GM21515 (cell line): Measurements from ENCODE around the gene UTP18.
A peak's percentile ranks its signal among the peaks of the same experiment; 100 is the strongest.
"Not testable (repeated sequence)": the region's sequence is repeated elsewhere in the genome, so short reads cannot be mapped to it uniquely, and the experiment has no call there.

Source experiments
- ATAC-seq: cut with Tn5 transposase; IDR thresholded peaks from one replicate; pipeline ENCODE4 v1.9.1; 2021; ENCODE audit not compliant: unreplicated experiment

Gene UTP18

GRCh38 chr17:51258756-51259563 lies 1.4 kb upstream of the UTP18 start:
- no peak for ATAC-seq

DNA sequence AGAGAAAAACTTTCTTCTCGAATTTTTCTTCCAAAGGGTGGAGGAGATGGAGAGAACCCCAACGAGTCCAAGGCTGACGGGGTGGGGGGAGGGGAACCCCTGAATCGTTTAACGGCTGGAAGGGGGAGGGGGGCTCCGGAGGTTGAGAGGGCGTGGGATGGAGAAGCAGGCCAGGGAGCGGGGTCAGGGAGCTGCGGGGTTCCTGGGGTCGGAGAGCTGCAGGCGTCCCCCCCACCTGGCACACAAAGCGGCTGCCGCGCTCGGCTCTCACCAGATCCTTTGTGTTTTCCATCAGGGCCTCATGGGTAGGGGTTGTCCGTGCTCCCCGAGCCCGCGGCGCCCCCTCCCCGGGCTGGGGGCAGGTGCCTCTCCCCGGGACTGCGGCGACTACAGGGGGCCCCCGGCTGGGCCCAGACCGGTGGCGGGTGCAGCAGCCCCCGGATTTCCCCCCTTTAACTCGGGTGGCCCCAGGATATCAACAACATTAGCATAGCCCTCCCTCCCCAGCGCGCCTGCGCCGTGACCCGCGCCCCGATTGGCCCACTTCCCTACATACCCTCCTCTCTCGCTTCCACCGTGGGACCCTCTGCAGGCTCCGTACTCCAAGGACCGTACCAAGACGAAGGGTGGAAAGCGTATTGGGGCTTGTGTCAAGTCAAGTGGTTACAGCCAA lies 646 bp upstream of the UTP18 start, which contains the start of gene MBTD1:
MBTD1 (minus strand) TSS at position 486 of the 673 bp plus-strand sequence. CDS start 34,888 bp downstream, outside the sequence.
- peak; percentile 72 for ATAC-seq

DNA sequence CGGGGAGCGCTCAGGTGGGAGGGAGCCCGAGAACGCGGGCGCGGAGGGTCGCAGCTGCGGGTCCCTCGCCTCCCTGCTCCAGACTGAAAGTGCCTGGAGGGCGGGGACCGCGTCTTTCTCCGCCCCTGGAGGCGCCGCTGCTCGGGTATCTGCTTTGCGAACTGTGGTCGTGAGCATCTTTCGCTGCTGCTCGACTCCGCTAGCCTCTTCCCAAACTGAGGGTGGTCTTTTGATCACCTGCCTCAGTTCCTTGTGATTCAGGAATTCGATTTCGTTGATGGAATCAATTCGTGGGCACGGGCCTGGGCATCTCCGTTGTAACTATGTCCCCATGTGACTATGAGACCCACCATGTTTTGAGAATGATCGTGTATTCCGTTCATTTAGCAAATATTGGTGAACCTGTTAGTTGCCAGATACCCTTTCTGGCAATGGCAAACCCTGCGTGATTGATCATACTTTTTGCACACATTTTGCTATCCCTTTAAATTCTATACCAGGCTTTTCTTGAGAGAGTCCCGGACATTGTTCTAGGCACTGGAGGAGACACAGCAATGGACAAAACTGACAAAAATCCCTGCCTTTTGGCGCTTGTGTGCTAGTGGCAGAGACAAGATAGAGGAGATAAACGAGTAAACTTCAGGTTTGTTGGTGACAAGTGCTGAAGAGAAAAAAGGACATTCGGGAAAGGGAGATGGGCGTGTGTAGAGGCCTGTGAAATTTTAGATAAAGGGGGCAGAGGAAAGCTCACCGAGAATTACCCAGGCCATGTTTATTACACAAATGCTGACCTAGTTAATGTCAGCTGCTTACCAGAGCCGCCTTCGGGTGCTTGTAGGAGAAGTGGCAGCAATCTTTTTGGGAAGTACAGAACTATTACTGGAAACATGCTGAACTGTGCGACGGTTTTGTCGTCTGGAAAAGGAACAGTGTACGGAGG lies 948 bp downstream of the UTP18 start:
- ATAC-seq: no peak

DNA sequence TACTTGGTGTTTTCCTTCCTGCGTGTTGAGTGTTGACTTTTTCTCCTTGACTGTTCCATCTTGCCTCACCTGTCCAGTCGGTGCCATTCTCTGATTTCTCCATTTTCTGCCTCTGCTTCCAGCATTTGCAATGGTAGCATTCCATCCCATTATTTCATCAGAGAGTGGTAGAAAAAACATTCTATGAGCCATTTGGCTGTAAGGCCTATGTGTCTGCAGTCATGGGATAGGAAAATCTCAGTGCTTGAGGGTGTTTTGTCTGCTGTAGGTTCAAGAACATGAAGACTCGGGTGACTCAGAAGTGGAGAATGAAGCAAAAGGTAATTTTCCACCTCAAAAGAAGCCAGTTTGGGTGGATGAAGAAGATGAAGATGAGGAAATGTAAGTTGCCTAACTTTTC lies 2.7 kb downstream of the UTP18 start:
- ATAC-seq: no peak

DNA sequence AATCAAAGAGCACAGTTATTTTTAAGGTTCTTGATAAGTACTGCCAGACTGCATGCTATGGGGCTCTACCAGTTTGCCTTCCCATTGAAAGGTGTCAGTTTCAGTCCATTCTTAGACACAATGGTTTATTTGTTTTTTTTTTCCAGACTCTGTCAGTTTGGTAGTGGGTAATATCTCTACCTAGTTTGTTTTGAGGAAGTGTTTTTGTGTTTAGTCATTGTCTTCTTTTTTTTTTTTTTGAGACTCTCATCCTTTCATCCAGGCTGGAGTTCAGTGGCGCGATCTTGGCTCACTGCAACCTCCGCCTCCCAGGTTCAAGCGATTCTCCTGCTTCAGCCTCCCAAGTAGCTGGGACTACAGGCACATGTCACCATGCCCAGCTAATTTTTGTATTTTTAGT lies 4.1 kb downstream of the UTP18 start:
- ATAC-seq: not testable (repeated sequence)

DNA sequence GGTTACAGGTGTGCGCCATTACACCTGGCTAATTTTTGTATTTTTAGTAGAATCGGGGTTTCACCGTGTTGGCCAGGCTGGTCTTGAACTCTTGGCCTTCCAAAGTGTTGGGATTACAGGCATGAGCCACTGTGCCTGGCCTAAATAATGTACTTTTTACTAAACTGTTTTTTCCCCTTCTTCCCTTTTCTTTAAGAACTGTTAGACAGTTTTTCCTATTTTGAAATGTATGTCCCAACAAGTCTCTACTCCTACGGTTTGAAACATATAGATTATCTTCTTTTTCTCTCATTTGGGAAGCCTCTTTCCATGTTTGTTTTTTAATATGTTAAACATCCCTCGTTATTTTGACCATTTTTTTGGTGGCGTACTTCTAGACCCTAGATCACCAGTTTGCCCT lies 9.6 kb downstream of the UTP18 start:
- ATAC-seq: no peak

DNA sequence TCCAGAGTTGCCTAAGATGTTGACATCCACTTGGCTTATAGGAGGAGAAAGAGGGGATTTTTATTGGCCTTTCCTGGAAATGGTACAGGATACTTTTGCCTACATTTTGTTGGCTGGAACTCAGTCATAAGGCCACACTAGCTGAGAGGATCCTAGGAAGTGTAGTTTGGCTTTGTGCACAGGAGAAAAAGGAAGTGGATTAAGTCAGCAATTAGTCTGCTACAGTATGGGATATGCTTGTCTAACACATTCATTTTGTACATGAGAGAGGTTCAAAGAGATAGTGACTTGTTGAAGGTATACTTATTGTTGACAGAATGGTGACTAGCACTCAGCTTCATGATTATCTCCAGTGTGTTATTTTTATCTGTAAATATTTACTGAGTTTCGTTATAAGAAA lies 10.3 kb downstream of the UTP18 start:
- no peak for ATAC-seq

DNA sequence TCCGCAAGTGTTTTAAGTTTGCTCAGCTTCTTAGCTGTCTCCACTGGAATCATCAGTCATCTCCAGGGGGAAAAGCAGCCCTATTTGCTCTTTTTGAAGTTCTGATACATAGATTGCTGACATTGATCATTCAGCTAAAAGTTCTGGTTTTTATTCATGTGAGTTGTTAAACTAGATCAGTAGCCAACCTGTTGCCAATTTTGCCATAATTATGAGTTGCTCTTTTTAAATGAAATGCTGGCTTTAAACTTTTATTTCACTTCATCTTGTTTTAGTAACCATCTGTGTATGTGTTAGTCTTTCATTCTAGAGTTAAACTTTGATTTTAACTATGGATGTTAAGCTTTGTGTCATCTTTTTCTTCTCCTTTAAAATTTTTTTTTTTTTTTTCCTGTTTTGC lies 12.5 kb downstream of the UTP18 start:
- no peak for ATAC-seq

- ATAC-seq: no peak
Measured at GRCh38 chr17:51275381-51275780, 15.0 kb downstream of the UTP18 start.

DNA sequence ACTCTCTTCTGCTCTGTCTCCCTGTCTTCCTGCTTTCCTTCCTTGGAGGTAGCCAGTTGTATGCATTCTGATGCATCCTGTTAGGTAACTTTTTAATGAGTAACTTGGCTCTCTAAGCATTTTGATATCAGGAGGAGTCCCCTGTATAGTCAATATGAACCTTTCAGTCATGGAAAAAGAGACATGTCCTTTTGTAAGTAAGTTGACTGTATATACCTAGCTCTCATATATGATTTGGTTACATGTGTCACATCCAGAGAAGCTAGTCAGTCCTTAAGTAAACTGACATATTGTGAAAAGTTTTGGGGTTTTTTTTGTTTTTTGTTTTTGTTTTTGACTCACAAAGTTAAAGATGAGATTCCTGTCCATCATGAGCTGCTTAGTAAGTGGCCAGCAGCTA lies 18.8 kb downstream of the UTP18 start:
- no peak for ATAC-seq

- no peak for ATAC-seq
Measured at GRCh38 chr17:51287412-51287811, 27.1 kb downstream of the UTP18 start.

GRCh38 chr17:51289696-51290111 lies 29.4 kb downstream of the UTP18 start:
- no peak for ATAC-seq

DNA sequence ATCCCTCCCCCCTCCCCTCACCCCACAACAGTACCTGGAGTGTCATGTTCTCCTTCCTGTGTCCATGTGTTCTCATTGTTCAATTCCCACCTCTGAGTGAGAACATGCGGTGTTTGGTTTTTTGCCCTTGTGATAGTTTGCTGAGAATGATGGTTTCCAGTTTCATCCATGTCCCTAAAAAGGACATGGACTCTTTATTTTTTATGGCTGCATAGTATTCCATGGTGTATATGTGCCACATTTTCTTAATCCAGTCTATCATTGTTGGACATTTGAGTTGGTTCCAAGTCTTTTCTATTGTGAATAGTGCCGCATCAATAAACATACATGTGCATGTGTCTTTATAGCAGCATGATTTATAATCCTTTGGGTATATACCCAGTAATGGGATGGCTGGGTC lies 34.0 kb downstream of the UTP18 start:
- not testable (repeated sequence) for ATAC-seq

GRCh38 chr17:51298508-51299371 lies 38.4 kb downstream of the UTP18 start:
- ATAC-seq: no peak

- ATAC-seq: no peak
Measured at GRCh38 chr17:51299859-51300258, 39.5 kb downstream of the UTP18 start.

DNA sequence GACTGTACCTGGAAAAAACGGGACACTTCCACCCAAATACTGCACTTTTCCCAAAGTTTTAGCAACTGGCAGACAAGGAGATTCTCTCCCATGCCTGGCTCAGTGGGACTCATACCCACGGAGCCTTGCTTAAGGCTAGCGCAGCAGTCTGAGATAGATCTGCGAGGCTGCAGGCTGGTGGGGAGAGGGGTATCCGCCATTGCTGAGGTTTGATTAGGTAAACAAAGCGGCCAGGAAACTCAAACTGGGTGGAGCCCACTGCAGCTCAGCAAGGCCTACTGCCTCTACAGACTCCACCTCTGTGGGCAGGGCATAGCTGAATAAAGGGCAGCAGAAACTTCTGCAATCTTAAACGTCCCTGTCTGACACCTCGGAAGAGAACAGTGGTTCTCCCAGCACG lies 44.8 kb downstream of the UTP18 start:
- no peak for ATAC-seq

GRCh38 chr17:51312003-51312402 lies 51.7 kb downstream of the UTP18 start:
- not testable (repeated sequence) for ATAC-seq

GRCh38 chr17:51319186-51319585 lies 58.8 kb downstream of the UTP18 start:
- ATAC-seq: no peak

DNA sequence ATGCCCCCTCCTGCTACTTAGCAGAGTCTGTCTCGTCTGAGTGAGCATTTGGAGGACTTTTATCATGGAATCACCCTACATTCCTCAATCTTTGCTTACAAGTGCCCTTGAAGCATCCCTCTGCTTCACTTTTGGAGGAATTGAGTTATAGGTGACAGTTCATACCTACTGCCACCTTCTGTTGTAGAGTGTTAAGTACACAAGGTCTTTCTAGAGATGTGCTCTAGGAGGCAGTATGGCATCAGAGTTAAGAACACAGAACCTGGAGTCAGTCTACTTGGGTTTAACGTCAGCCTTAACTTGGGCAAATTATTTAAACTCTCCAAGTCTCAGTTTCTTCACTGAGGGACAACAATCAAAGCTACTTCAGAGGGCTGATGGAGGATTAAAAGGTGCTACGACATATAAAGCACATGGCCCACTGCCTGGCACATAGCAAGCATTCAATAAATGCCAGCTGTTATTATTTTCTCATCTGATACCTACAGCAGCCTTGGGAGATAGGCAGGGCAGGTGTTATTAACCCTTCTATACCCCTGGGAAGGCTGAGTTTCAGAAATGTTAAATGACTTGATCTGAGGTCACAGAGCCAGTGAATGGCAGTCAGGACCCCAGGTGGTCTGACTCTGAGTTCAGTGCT lies 62.2 kb downstream of the UTP18 start:
- no peak for ATAC-seq

- ATAC-seq: no peak
Measured at GRCh38 chr17:51325471-51325870, 65.1 kb downstream of the UTP18 start.
